Measurements from ENCODE around the gene ACER1.
"Not testable (repeated sequence)": the region's sequence is repeated elsewhere in the genome, so short reads cannot be mapped to it uniquely, and the experiment has no call there.

ACER1 gene

GRCh38 chr19:6333439-6333838 is at the start of gene ACER1:
Gene ACER1 (minus strand): TSS chr19:6333612. CDS start chr19:6333551, 61 bp downstream.
- DNase-seq = no peak

GRCh38 chr19:6383188-6383587 is 49.8 kb upstream of the ACER1 start:
- DNase-seq = no peak

GRCh38 chr19:6381030-6381750 is 47.8 kb upstream of the ACER1 start:
- DNase-seq = no peak

- DNase-seq = no peak
Measured at GRCh38 chr19:6379744-6380143, 46.3 kb upstream of the ACER1 start.

- no peak for DNase-seq
Measured at GRCh38 chr19:6378486-6378885, 45.1 kb upstream of the ACER1 start.

GRCh38 chr19:6378041-6378440 is 44.6 kb upstream of the ACER1 start:
- no peak for DNase-seq

GRCh38 chr19:6376512-6377190 is 43.2 kb upstream of the ACER1 start:
- DNase-seq = no peak

- no peak for DNase-seq
Measured at GRCh38 chr19:6375411-6376010, 42.1 kb upstream of the ACER1 start, which contains the start of gene PSPN. Gene PSPN (minus strand): TSS chr19:6375933. CDS start chr19:6375849, 84 bp downstream.

- DNase-seq = no peak
Measured at GRCh38 chr19:6374711-6375410, 41.4 kb upstream of the ACER1 start.

GRCh38 chr19:6374161-6374709 is 40.8 kb upstream of the ACER1 start:
- DNase-seq = no peak

GRCh38 chr19:6373813-6374108 is 40.3 kb upstream of the ACER1 start:
- no peak for DNase-seq

- peak; percentile 99 for DNase-seq
Measured at GRCh38 chr19:6373096-6373812, 39.8 kb upstream of the ACER1 start.

- DNase-seq = peak; percentile 98
Measured at GRCh38 chr19:6372594-6373095, 39.2 kb upstream of the ACER1 start, which contains the start of gene ALKBH7. Gene ALKBH7 (plus strand): TSS chr19:6372794. CDS start chr19:6372821, 27 bp downstream.

- DNase-seq = no peak
Measured at GRCh38 chr19:6364353-6364752, 30.9 kb upstream of the ACER1 start.

GRCh38 chr19:6362351-6362801 is 29.0 kb upstream of the ACER1 start:
- DNase-seq = no peak

- no peak for DNase-seq
Measured at GRCh38 chr19:6362027-6362350, 28.6 kb upstream of the ACER1 start.

GRCh38 chr19:6360857-6361216 is 27.4 kb upstream of the ACER1 start:
- not testable (repeated sequence) for DNase-seq

GRCh38 chr19:6360445-6360844 is 27.0 kb upstream of the ACER1 start:
- not testable (repeated sequence) for DNase-seq

- no peak for DNase-seq
Measured at GRCh38 chr19:6359568-6360341, 26.3 kb upstream of the ACER1 start.

GRCh38 chr19:6358003-6358402 is 24.6 kb upstream of the ACER1 start:
- DNase-seq = no peak

- DNase-seq = no peak
Measured at GRCh38 chr19:6357174-6357573, 23.8 kb upstream of the ACER1 start.
